T-cell (primary cell): ENCODE data around the gene VSIR. TPM values are rescaled to one million over a fixed set of nuclear protein-coding genes. Genes with fewer than 3 reads are reported as not detected.

Experiments used
- ATAC-seq, 4 experiments: fragments of 200-7000 bp in 3 of 4; fragments of 150-1000 bp in 1 of 4; cut with Tn5 transposase; replicated peaks in 1 of 4; 1 replicate in 3 of 4; 2 replicates in 1 of 4; pipeline ENCODE4 v1.10.0; 2021; ENCODE audit warnings: moderate library complexity in 3 of 4, mild to moderate bottlenecking in 2 of 4, moderate number of reproducible peaks in 1 of 4
- CTCF ChIA-PET, 2 donors: fragments of 300-600 bp; sonication (Branson Sonifier 250); formaldehyde crosslinking; loops; one replicate each; lab custom pipeline; 2022; ENCODE audit warnings: antibody characterized with exemption in 2 of 2; lab: Charles Lee
- POLR2A ChIA-PET, 2 donors: fragments of 300-600 bp; sonication (Branson Sonifier 250); formaldehyde crosslinking; loops; one replicate each; lab custom pipeline; 2022; ENCODE audit warnings: antibody characterized with exemption in 2 of 2; lab: Charles Lee
- DNase-seq, 35 experiments: peaks; one replicate each; pipeline versions ENCODE4 v3.0.0 to v3.0.0-alpha.2; 2013 to 2023
- H3K27ac ChIP-seq: one replicate; pipeline ENCODE4 v1.5.1; 2013; ENCODE audit warnings: low read length
- H3K27me3 ChIP-seq, 2 experiments: replicated peaks in 1 of 2; 1 replicate in 1 of 2; 2 replicates in 1 of 2; pipeline versions ENCODE4 v1.6.1 to v1.7.0; 2013; ENCODE audit warnings: low read length in 1 of 2, mixed read lengths in 1 of 2; ENCODE audit not compliant: control insufficient read depth in 2 of 2, insufficient read depth in 2 of 2; ENCODE audit errors: extremely low read depth in 1 of 2
- H3K36me3 ChIP-seq, 2 donors: 1 replicate in 1 of 2; 2 replicates in 1 of 2; pipeline versions ENCODE4 v1.6.1 to v1.7.0; 2013; ENCODE audit warnings: low read length in 1 of 2; ENCODE audit not compliant: control insufficient read depth in 2 of 2, insufficient read depth in 1 of 2; ENCODE audit errors: extremely low read depth in 1 of 2
- H3K4me1 ChIP-seq, 2 experiments: 1 replicate in 1 of 2; 2 replicates in 1 of 2; pipeline versions ENCODE4 v1.6.1 to v1.7.0; 2013; ENCODE audit warnings: low read length in 2 of 2, mixed read lengths in 1 of 2; ENCODE audit not compliant: insufficient read depth in 2 of 2, control insufficient read depth in 1 of 2; ENCODE audit errors: extremely low read depth in 1 of 2
- H3K4me3 ChIP-seq, 2 donors: 1 replicate in 1 of 2; 2 replicates in 1 of 2; pipeline versions ENCODE4 v1.5.1 to v1.7.0; 2013; ENCODE audit warnings: mild to moderate bottlenecking in 2 of 2, low read length in 1 of 2, moderate library complexity in 1 of 2; ENCODE audit not compliant: control insufficient read depth in 1 of 2; ENCODE audit errors: extremely low read depth in 1 of 2
- H3K9me3 ChIP-seq: 2 replicates; pipeline ENCODE4 v1.7.0; 2013
- H3K27ac Mint-ChIP-seq, 2 donors: one replicate each; pipeline ENCODE4 v1.8.0; 2020 to 2021; ENCODE audit warnings: mild to moderate bottlenecking in 2 of 2, mixed read lengths in 2 of 2
- H3K27me3 Mint-ChIP-seq, 2 donors: one replicate each; pipeline ENCODE4 v1.8.0; 2021 to 2022; ENCODE audit warnings: mixed read lengths in 2 of 2
- H3K36me3 Mint-ChIP-seq: one replicate; pipeline ENCODE4 v1.8.0; 2021; ENCODE audit warnings: mixed read lengths
- H3K4me1 Mint-ChIP-seq, 3 donors: one replicate each; pipeline ENCODE4 v1.8.0; 2020 to 2022; ENCODE audit warnings: mixed read lengths in 3 of 3, mild to moderate bottlenecking in 1 of 3
- H3K4me3 Mint-ChIP-seq, 3 donors: one replicate each; pipeline ENCODE4 v1.8.0; 2020 to 2022; ENCODE audit warnings: mild to moderate bottlenecking in 3 of 3, mixed read lengths in 3 of 3, moderate library complexity in 3 of 3
- H3K9me3 Mint-ChIP-seq, 3 donors: one replicate each; pipeline ENCODE4 v1.8.0; 2020 to 2022; ENCODE audit warnings: mixed read lengths in 3 of 3
- WGBS: methylation state at CpG from one replicate; pipeline ENCODE4 v1.1.5; 2013; ENCODE audit warnings: missing lambda C conversion rate; ENCODE audit not compliant: insufficient coverage; 5-methylcytosine and 5-hydroxymethylcytosine counted together
- total RNA-seq, 35 experiments: library from RNA in 6 of 35; stranded (reverse) in 6 of 35; fragments of 120-200 nt in 1 of 35; gene quantifications; one replicate each; pipeline versions ENCODE4 v1.2.1 to v1.2.4 and lab custom pipeline; 2013 to 2026

Gene VSIR
- total RNA-seq, 5 donors from 2014 or later (not counting 1 experiment from before 2014, with no cell fraction given), result 81.4 to 134 (median 98.3) TPM

- peak overlapping the region; percentile 93 for H3K27ac ChIP-seq
- peaks cover 92 to 100% (median 96%) of the 10 kb centered on the region in 3 donors for H3K4me1 Mint-ChIP-seq
- no peaks in the 10 kb centered on the region for H3K27me3 ChIP-seq
- no peaks in the 10 kb centered on the region for H3K9me3 Mint-ChIP-seq
- no peaks in the 10 kb centered on the region for H3K27me3 Mint-ChIP-seq
- CTCF ChIA-PET, result interaction anchor here in 1 of 2 donors (1.1 to 2.4 kb wide), 2 partner anchors 16 to 28 kb away, joined by 4 to 8 read pairs; no protein-coding TSS in a partner anchor
- H3K4me1 ChIP-seq, result peaks cover 74 to 100% of the 10 kb centered on the region in 2 experiments
- no peak for DNase-seq
- peak overlapping the region; percentile 25 to 35 for H3K4me3 ChIP-seq
- peak overlapping the region; percentile 48 to 80 (median 65) for H3K4me3 Mint-ChIP-seq
- POLR2A ChIA-PET, result interaction anchor here in 1 of 2 donors (0.6 kb wide), 1 partner anchor 360 kb away, joined by 3 read pairs; no protein-coding TSS in a partner anchor
- peak in 2 of 4 experiments; percentile 8 to 21 for ATAC-seq
- H3K27ac Mint-ChIP-seq, result peak overlapping the region; percentile 99 to 100
- H3K36me3 ChIP-seq, result no peaks in the 10 kb centered on the region
- H3K36me3 Mint-ChIP-seq, result no peaks in the 10 kb centered on the region
- H3K9me3 ChIP-seq, result no peaks in the 10 kb centered on the region
- 0% methylated on average over 1 of the region's 4 CpGs for WGBS
Observed at GRCh38 chr10:71741029-71741428, 32.3 kb downstream of the VSIR start.

- ChIA-PET CTCF (interaction anchor here in 1 of 2 donors (2.4 kb wide), 1 partner anchor 29 kb away, joined by 8 read pairs; no protein-coding TSS in a partner anchor), POLR2A (no interaction called here)
- WGBS, result 73% methylated on average over 8 of the region's 9 CpGs
- H3K27ac ChIP-seq, result peak overlapping the region; percentile 93
- H3K4me1 ChIP-seq, result peaks cover 74 to 100% of the 10 kb centered on the region in 2 experiments
- H3K4me3 Mint-ChIP-seq, result peak overlapping the region; percentile 0 to 80 (median 49)
- ATAC-seq (no peak), DNase-seq (no peak)
- no peaks in the 10 kb centered on the region for H3K27me3 ChIP-seq
- H3K9me3 Mint-ChIP-seq, result no peaks in the 10 kb centered on the region
- H3K4me3 ChIP-seq, result no peak overlapping the region
- H3K27me3 Mint-ChIP-seq, result no peaks in the 10 kb centered on the region
- H3K27ac Mint-ChIP-seq, result peak overlapping the region; percentile 87 to 100
- H3K36me3 Mint-ChIP-seq, result no peaks in the 10 kb centered on the region
- H3K4me1 Mint-ChIP-seq, result peaks cover 92 to 100% (median 96%) of the 10 kb centered on the region in 3 donors
- no peaks in the 10 kb centered on the region for H3K36me3 ChIP-seq
- no peaks in the 10 kb centered on the region for H3K9me3 ChIP-seq
Observed at GRCh38 chr10:71740069-71740653, 33.2 kb downstream of the VSIR start.

- H3K4me3 Mint-ChIP-seq, result peak overlapping the region in 1 of 3 donors; percentile 80
- no peaks in the 10 kb centered on the region for H3K36me3 ChIP-seq
- DNase-seq, result no peak
- 86% methylated on average over 7 of the region's 8 CpGs for WGBS
- no peak overlapping the region for H3K4me3 ChIP-seq
- ChIA-PET CTCF (no interaction called here), POLR2A (no interaction called here)
- peaks cover 76 to 100% of the 10 kb centered on the region in 2 experiments for H3K4me1 ChIP-seq
- H3K9me3 ChIP-seq, result no peaks in the 10 kb centered on the region
- peak overlapping the region; percentile 93 for H3K27ac ChIP-seq
- no peaks in the 10 kb centered on the region for H3K27me3 Mint-ChIP-seq
- no peaks in the 10 kb centered on the region for H3K9me3 Mint-ChIP-seq
- H3K27me3 ChIP-seq, result no peaks in the 10 kb centered on the region
- no peaks in the 10 kb centered on the region for H3K36me3 Mint-ChIP-seq
- no peak for ATAC-seq
- peaks cover 92 to 100% (median 96%) of the 10 kb centered on the region in 3 donors for H3K4me1 Mint-ChIP-seq
- peak overlapping the region; percentile 87 to 100 for H3K27ac Mint-ChIP-seq
Observed at GRCh38 chr10:71739358-71739900, 33.9 kb downstream of the VSIR start.

- POLR2A ChIA-PET, result interaction anchor here in 1 of 2 donors (0.5 kb wide), 1 partner anchor 621 kb away, joined by 8 read pairs; no protein-coding TSS in a partner anchor
- 73% methylated on average over 3 of the region's 3 CpGs for WGBS
- no peaks in the 10 kb centered on the region for H3K36me3 Mint-ChIP-seq
- CTCF ChIA-PET, result no interaction called here
- H3K27ac Mint-ChIP-seq, result peak overlapping the region; percentile 98 to 100
- no peak overlapping the region for H3K4me3 ChIP-seq
- no peaks in the 10 kb centered on the region for H3K27me3 Mint-ChIP-seq
- peaks cover 96 to 99% (median 99%) of the 10 kb centered on the region in 3 donors for H3K4me1 Mint-ChIP-seq
- peak overlapping the region; percentile 93 for H3K27ac ChIP-seq
- H3K9me3 Mint-ChIP-seq, result no peaks in the 10 kb centered on the region
- H3K9me3 ChIP-seq, result no peaks in the 10 kb centered on the region
- H3K4me1 ChIP-seq, result peaks cover 69 to 100% of the 10 kb centered on the region in 2 experiments
- DNase-seq, result no peak
- no peaks in the 10 kb centered on the region for H3K36me3 ChIP-seq
- H3K27me3 ChIP-seq, result no peaks in the 10 kb centered on the region
- ATAC-seq, result no peak
- peak overlapping the region in 1 of 3 donors; percentile 62 for H3K4me3 Mint-ChIP-seq
Observed at GRCh38 chr10:71737834-71738197, 35.5 kb downstream of the VSIR start.

GRCh38 chr10:71737001-71737833 lies 36.1 kb downstream of the VSIR start:
- Mint-ChIP-seq H3K36me3 (no peaks in the 10 kb centered on the region), H3K4me1 (peaks cover 96 to 99% (median 99%) of the 10 kb centered on the region in 3 donors), H3K27me3 (no peaks in the 10 kb centered on the region), H3K27ac (peak overlapping the region; percentile 98 to 100), H3K4me3 (peak overlapping the region in 1 of 3 donors; percentile 68), H3K9me3 (no peaks in the 10 kb centered on the region)
- 80% methylated on average over 7 of the region's 12 CpGs for WGBS
- Histone ChIP-seq H3K27me3 (no peaks in the 10 kb centered on the region), H3K9me3 (no peaks in the 10 kb centered on the region), H3K4me3 (no peak overlapping the region), H3K4me1 (peaks cover 67 to 100% of the 10 kb centered on the region in 2 experiments), H3K36me3 (no peaks in the 10 kb centered on the region), H3K27ac (peak overlapping the region; percentile 93)
- ChIA-PET CTCF (interaction anchor here in 1 of 2 donors (1.1 kb wide), 1 partner anchor 31 kb away, joined by 4 read pairs; no protein-coding TSS in a partner anchor), POLR2A (interaction anchor here in 1 of 2 donors (0.5 kb wide), 1 partner anchor 622 kb away, joined by 8 read pairs; no protein-coding TSS in a partner anchor)
- DNase-seq (no peak), ATAC-seq (peak in 1 of 4 experiments; percentile 1)

- DNase-seq (no peak), ATAC-seq (peak in 3 of 4 experiments; percentile 3 to 34 (median 28))
- Histone ChIP-seq H3K27ac (peak overlapping the region; percentile 93), H3K36me3 (no peaks in the 10 kb centered on the region), H3K4me1 (peaks cover 66 to 100% of the 10 kb centered on the region in 2 experiments), H3K27me3 (no peaks in the 10 kb centered on the region), H3K9me3 (no peaks in the 10 kb centered on the region), H3K4me3 (no peak overlapping the region)
- CTCF ChIA-PET, result interaction anchor here (0.6 to 1.1 kb wide), 3 partner anchors 32 to 499 kb away, joined by 3 to 4 read pairs (median 3); no protein-coding TSS in a partner anchor
- Mint-ChIP-seq H3K9me3 (no peaks in the 10 kb centered on the region), H3K4me1 (peaks cover 96 to 99% (median 99%) of the 10 kb centered on the region in 3 donors), H3K36me3 (no peaks in the 10 kb centered on the region), H3K4me3 (peak overlapping the region in 1 of 3 donors; percentile 68), H3K27ac (peak overlapping the region; percentile 98 to 100), H3K27me3 (no peaks in the 10 kb centered on the region)
- POLR2A ChIA-PET, result no interaction called here
- 78% methylated on average over 1 of the region's 2 CpGs for WGBS
Observed at GRCh38 chr10:71736570-71736952, 36.8 kb downstream of the VSIR start.
